Fibroblast of lung (primary cell): ENCODE measurements around the gene ATRX. TPM values are rescaled to one million over a fixed set of nuclear protein-coding genes. Genes with fewer than 3 reads are reported as not detected.

Experiments
- DNase-seq, 2 donors: peaks; one replicate each; pipeline versions ENCODE4 v3.0.0 to v3.0.0-alpha.2; 2010; ENCODE audit warnings: low read depth in 2 of 2
- H2AFZ ChIP-seq: 2 replicates; pipeline ENCODE4 v1.5.1; 2012; ENCODE audit warnings: low read length, control low read depth, inconsistent platforms
- H3K27ac ChIP-seq: 2 replicates; pipeline ENCODE4 v1.5.1; 2011; ENCODE audit warnings: low read length, control low read depth; ENCODE audit not compliant: insufficient read depth
- H3K27me3 ChIP-seq: 2 replicates; pipeline ENCODE4 v1.5.1; 2011; ENCODE audit warnings: mild to moderate bottlenecking, low read length; ENCODE audit not compliant: control insufficient read depth, insufficient read depth
- H3K36me3 ChIP-seq: 2 replicates; pipeline ENCODE4 v1.5.1; 2011; ENCODE audit warnings: low read length; ENCODE audit not compliant: control insufficient read depth, insufficient read depth
- H3K4me1 ChIP-seq: 2 replicates; pipeline ENCODE4 v1.5.1; 2011; ENCODE audit warnings: low read length; ENCODE audit not compliant: control insufficient read depth, insufficient read depth; ENCODE audit errors: extremely low read depth
- H3K4me2 ChIP-seq: 2 replicates; pipeline ENCODE4 v1.5.1; 2011; ENCODE audit warnings: low read length, control low read depth; ENCODE audit not compliant: insufficient read depth; ENCODE audit errors: extremely low read depth
- H3K4me3 ChIP-seq, 4 experiments: fragments of 200-600 bp in 1 of 4; sonication (generic) in 1 of 4; replicated peaks in 1 of 4; 2 replicates each; pipeline ENCODE4 v1.5.1; 2011 to 2016; ENCODE audit warnings: low read length in 4 of 4, low read depth in 3 of 4, mild to moderate bottlenecking in 3 of 4, control low read depth in 2 of 4, inconsistent platforms in 1 of 4, mixed read lengths in 1 of 4; ENCODE audit not compliant: insufficient read depth in 1 of 4; ENCODE audit errors: control extremely low read depth in 1 of 4
- H3K79me2 ChIP-seq: 2 replicates; pipeline ENCODE4 v1.5.1; 2012; ENCODE audit warnings: mild to moderate bottlenecking, low read length, inconsistent platforms; ENCODE audit not compliant: control insufficient read depth, insufficient read depth
- H3K9ac ChIP-seq: 2 replicates; pipeline ENCODE4 v1.5.1; 2011; ENCODE audit warnings: mild to moderate bottlenecking, low read length, control low read depth; ENCODE audit not compliant: insufficient read depth
- H3K9me3 ChIP-seq: 2 replicates; pipeline ENCODE4 v1.5.1; 2012; ENCODE audit warnings: low read depth, low read length; ENCODE audit not compliant: control insufficient read depth, insufficient read depth
- H4K20me1 ChIP-seq: 2 replicates; pipeline ENCODE4 v1.5.1; 2011; ENCODE audit warnings: low read length; ENCODE audit not compliant: control insufficient read depth, insufficient read depth; ENCODE audit errors: extremely low read depth
- EZH2 ChIP-seq: IDR thresholded peaks from 2 replicates; pipeline ENCODE4 v1.5.1; 2012; ENCODE audit warnings: low read length, control low read depth, mild to moderate bottlenecking; ENCODE audit errors: missing control alignments
- polyA plus RNA-seq, 2 donors: library from polyadenylated mRNA; depleted of rRNA in 1 of 2; stranded (reverse) in 1 of 2; unstranded in 1 of 2; fragments of >200 nt; gene quantifications; 2 replicates each; pipeline ENCODE4 v1.2.1, GENCODE V29; 2011 to 2012; ENCODE audit warnings: missing spikeins in 1 of 2
- total RNA-seq: library from RNA; depleted of rRNA; stranded (reverse); fragments of >200 nt; gene quantifications from 2 replicates; pipeline ENCODE4 v1.2.1, GENCODE V29; 2014
- TF ChIP-seq, protein P1 (sequence below), 2 donors: IDR thresholded peaks in 1 of 2; conservative IDR thresholded peaks in 1 of 2; 1 replicate in 1 of 2; 2 replicates in 1 of 2; pipeline ENCODE4 v1.5.1; 2011 to 2012; ENCODE audit warnings: low read length in 2 of 2, control low read depth in 1 of 2, inconsistent platforms in 1 of 2, low read depth in 1 of 2, mild to moderate bottlenecking in 1 of 2

Gene ATRX
- total and polyA plus RNA-seq, 2 donors (not counting 1 experiment from before 2014, with no cell fraction given) = 52.6 to 100 TPM

GRCh38 chrX:77795124-77795523 is 9.1 kb upstream of the ATRX start:
- Histone ChIP-seq H3K79me2 (no peaks in the 10 kb centered on the region), H3K27ac (no peak overlapping the region), H3K27me3 (no peaks in the 10 kb centered on the region), H3K4me2 (no peak overlapping the region), H3K9me3 (no peaks in the 10 kb centered on the region), H3K4me3 (no peak overlapping the region), H2AFZ (no peak overlapping the region), H4K20me1 (no peaks in the 10 kb centered on the region), H3K9ac (no peak overlapping the region), H3K4me1 (no peaks in the 10 kb centered on the region), H3K36me3 (no peaks in the 10 kb centered on the region)
- TF ChIP-seq, protein P1, sequence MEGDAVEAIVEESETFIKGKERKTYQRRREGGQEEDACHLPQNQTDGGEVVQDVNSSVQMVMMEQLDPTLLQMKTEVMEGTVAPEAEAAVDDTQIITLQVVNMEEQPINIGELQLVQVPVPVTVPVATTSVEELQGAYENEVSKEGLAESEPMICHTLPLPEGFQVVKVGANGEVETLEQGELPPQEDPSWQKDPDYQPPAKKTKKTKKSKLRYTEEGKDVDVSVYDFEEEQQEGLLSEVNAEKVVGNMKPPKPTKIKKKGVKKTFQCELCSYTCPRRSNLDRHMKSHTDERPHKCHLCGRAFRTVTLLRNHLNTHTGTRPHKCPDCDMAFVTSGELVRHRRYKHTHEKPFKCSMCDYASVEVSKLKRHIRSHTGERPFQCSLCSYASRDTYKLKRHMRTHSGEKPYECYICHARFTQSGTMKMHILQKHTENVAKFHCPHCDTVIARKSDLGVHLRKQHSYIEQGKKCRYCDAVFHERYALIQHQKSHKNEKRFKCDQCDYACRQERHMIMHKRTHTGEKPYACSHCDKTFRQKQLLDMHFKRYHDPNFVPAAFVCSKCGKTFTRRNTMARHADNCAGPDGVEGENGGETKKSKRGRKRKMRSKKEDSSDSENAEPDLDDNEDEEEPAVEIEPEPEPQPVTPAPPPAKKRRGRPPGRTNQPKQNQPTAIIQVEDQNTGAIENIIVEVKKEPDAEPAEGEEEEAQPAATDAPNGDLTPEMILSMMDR (conservative IDR thresholded peaks at IDR 0.05 in 1 of 2, IDR thresholded peaks at IDR 0.05 in 1 of 2; ENCODE audit: low read depth in 1 of 2, low read length in 2 of 2) = no peak
- no peak for TF ChIP-seq EZH2
- no peak for DNase-seq

DNA sequence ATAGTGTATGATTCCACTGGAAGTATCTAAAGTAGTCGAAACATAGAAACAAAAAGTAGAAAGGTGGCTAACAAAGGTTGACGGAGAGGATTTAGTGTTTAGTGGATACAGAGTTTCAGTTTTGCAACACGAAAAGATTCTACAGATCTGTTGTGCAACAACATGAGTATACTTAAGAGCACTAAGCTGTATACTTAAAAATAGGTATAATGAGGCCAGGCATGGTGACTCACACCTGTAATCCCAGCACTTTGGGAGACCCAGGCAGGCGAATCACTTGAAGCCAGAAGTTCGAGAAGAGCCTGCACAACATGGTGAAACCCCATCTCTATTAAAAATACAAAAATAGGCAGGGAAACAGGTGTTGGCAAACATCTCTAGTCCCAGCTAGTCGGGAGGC is 7.9 kb upstream of the ATRX start:
- no peaks in the 10 kb centered on the region for H3K36me3 ChIP-seq
- H3K79me2 ChIP-seq = no peaks in the 10 kb centered on the region
- H3K9me3 ChIP-seq = no peaks in the 10 kb centered on the region
- H3K27me3 ChIP-seq = no peaks in the 10 kb centered on the region
- no peak overlapping the region for H3K4me2 ChIP-seq
- H2AFZ ChIP-seq = no peak overlapping the region
- TF ChIP-seq, protein P1 (conservative IDR thresholded peaks at IDR 0.05 in 1 of 2, IDR thresholded peaks at IDR 0.05 in 1 of 2; ENCODE audit: low read depth in 1 of 2, low read length in 2 of 2) = no peak
- TF ChIP-seq EZH2 = no peak
- H3K27ac ChIP-seq = no peak overlapping the region
- no peaks in the 10 kb centered on the region for H4K20me1 ChIP-seq
- H3K4me3 ChIP-seq = no peak overlapping the region
- no peaks in the 10 kb centered on the region for H3K4me1 ChIP-seq
- no peak for DNase-seq
- H3K9ac ChIP-seq = no peak overlapping the region

- H3K9ac ChIP-seq = no peak overlapping the region
- no peak overlapping the region for H3K27ac ChIP-seq
- H3K4me2 ChIP-seq = no peak overlapping the region
- no peaks in the 10 kb centered on the region for H3K36me3 ChIP-seq
- H3K27me3 ChIP-seq = no peaks in the 10 kb centered on the region
- TF ChIP-seq EZH2 = no peak
- TF ChIP-seq, protein P1 (conservative IDR thresholded peaks at IDR 0.05 in 1 of 2, IDR thresholded peaks at IDR 0.05 in 1 of 2; ENCODE audit: low read depth in 1 of 2, low read length in 2 of 2) = no peak
- H3K4me1 ChIP-seq = no peaks in the 10 kb centered on the region
- H3K79me2 ChIP-seq = peaks cover 26% of the 10 kb centered on the region
- no peaks in the 10 kb centered on the region for H4K20me1 ChIP-seq
- H3K4me3 ChIP-seq = peak overlapping the region in 1 of 4 experiments; percentile 7
- H2AFZ ChIP-seq = peak overlapping the region; percentile 17
- no peaks in the 10 kb centered on the region for H3K9me3 ChIP-seq
- DNase-seq = peak in 1 of 2 donors; percentile 44
Observed at GRCh38 chrX:77788050-77788449, 2.0 kb upstream of the ATRX start.
